ENCODE results near the gene TNIK.

DNA sequence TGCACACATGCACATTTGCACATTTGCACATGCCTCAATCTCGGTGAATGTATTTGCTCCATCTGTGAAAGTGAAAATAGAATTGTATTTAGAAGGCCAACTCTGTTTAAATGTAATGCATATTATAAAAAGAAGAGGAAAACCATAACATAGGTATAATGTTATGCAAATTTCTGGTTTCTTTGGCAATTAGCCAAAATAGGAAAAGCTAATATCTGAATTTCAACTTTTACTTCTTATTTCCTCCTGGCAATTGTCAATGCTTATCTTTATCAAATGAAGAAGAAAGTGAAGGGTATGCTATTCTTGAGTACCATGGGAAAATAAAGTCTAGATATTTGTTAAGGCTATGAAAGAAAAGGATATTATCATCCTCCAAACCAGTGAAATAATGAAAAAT, 357.0 kb downstream of the TNIK start:
- TF ChIP-seq CTCF (conservative IDR thresholded peaks at IDR 0.05; ENCODE audit: low read depth, low read length): no peak
- TF ChIP-seq EZH2phosphoT487 (IDR thresholded peaks at IDR 0.05; ENCODE audit: borderline replicate concordance, low read length): no peak
- TF ChIP-seq EZH2 (IDR thresholded peaks at IDR 0.05; ENCODE audit: low read length, unreplicated experiment): no peak
